ENCODE measurements around the gene SELENBP1. TPM values are rescaled to one million over a fixed set of nuclear protein-coding genes. Genes with fewer than 3 reads are reported as not detected.
"Not testable (repeated sequence)": the region's sequence is repeated elsewhere in the genome, so short reads cannot be mapped to it uniquely, and the experiment has no call there.

SELENBP1 gene
- total RNA-seq, 6 experiments from 2014 or later = 11.2 to 15.6 (median 14.6) TPM

- no peak for DNase-seq
- TF ChIP-seq CTCF (IDR thresholded peaks at IDR 0.05) = no peak
- H3K4me3 Mint-ChIP-seq = no peak overlapping the region
Observed at GRCh38 chr1:151361883-151362282, 10.6 kb downstream of the SELENBP1 start.

GRCh38 chr1:151356696-151357095, 15.8 kb downstream of the SELENBP1 start:
- peaks cover 11% of the 10 kb centered on the region for H3K36me3 Mint-ChIP-seq (ENCODE audit: low read depth)
- peaks cover 15% of the 10 kb centered on the region for H3K9me3 Mint-ChIP-seq
- peaks cover 4% of the 10 kb centered on the region for H3K27me3 Mint-ChIP-seq (ENCODE audit: insufficient read depth)
- no peak for TF ChIP-seq CTCF (IDR thresholded peaks at IDR 0.05)
- no peaks in the 10 kb centered on the region for H3K4me1 Mint-ChIP-seq (ENCODE audit: low read depth)
- H3K4me3 Mint-ChIP-seq = no peak overlapping the region
- H3K27ac Mint-ChIP-seq = no peak overlapping the region
- no peak for DNase-seq

More at GRCh38 chr1:151361883-151362282, 10.6 kb downstream of the SELENBP1 start:
- Mint-ChIP-seq H3K9me3 (peaks cover 32% of the 10 kb centered on the region), H3K4me1 (ENCODE audit: low read depth) (no peaks in the 10 kb centered on the region), H3K27ac (no peak overlapping the region), H3K27me3 (ENCODE audit: insufficient read depth) (peaks cover 6% of the 10 kb centered on the region; the same call in 1 of the 2 replicates), H3K36me3 (ENCODE audit: low read depth) (peaks cover 32% of the 10 kb centered on the region)

GRCh38 chr1:151352021-151352718, 20.3 kb downstream of the SELENBP1 start:
- no peak for DNase-seq
- no peak overlapping the region for H3K4me3 Mint-ChIP-seq
- no peak for TF ChIP-seq CTCF (IDR thresholded peaks at IDR 0.05)
- H3K9me3 Mint-ChIP-seq = peaks cover 10% of the 10 kb centered on the region
- H3K27me3 Mint-ChIP-seq (ENCODE audit: insufficient read depth) = no peaks in the 10 kb centered on the region; the same call in 1 of the 2 replicates
- H3K27ac Mint-ChIP-seq = no peak overlapping the region
- peaks cover 6% of the 10 kb centered on the region for H3K36me3 Mint-ChIP-seq (ENCODE audit: low read depth)
- peaks cover 11% of the 10 kb centered on the region for H3K4me1 Mint-ChIP-seq (ENCODE audit: low read depth)

- Mint-ChIP-seq H3K9me3 (peaks cover 10% of the 10 kb centered on the region), H3K4me1 (ENCODE audit: low read depth) (peaks cover 25% of the 10 kb centered on the region)
- not testable (repeated sequence) for H3K27ac Mint-ChIP-seq; H3K27me3 Mint-ChIP-seq (ENCODE audit: insufficient read depth); H3K36me3 Mint-ChIP-seq (ENCODE audit: low read depth); DNase-seq; H3K4me3 Mint-ChIP-seq
Observed at GRCh38 chr1:151350323-151350722, 22.2 kb downstream of the SELENBP1 start.

- H3K27ac Mint-ChIP-seq = peak overlapping the region; percentile 96
- peaks cover 10% of the 10 kb centered on the region for H3K9me3 Mint-ChIP-seq
- H3K4me3 Mint-ChIP-seq = peak overlapping the region; percentile 96
- peaks cover 25% of the 10 kb centered on the region for H3K4me1 Mint-ChIP-seq (ENCODE audit: low read depth)
- TF ChIP-seq CTCF (IDR thresholded peaks at IDR 0.05) = no peak
- peaks cover 14% of the 10 kb centered on the region for H3K36me3 Mint-ChIP-seq (ENCODE audit: low read depth)
- DNase-seq = no peak
- no peaks in the 10 kb centered on the region; the same call in 1 of the 2 replicates for H3K27me3 Mint-ChIP-seq (ENCODE audit: insufficient read depth)
Observed at GRCh38 chr1:151347523-151348246, 24.8 kb downstream of the SELENBP1 start.

All from HFFc6 (cell line).